IMR-90 (cell line): ENCODE data around the gene RANBP3. TPM values are rescaled to one million over a fixed set of nuclear protein-coding genes. Genes with fewer than 3 reads are reported as not detected.

Experiments used
- ATAC-seq: fragments of 200-7000 bp; cut with Tn5 transposase; 2 replicates; pipeline ENCODE4 v1.9.1; 2020; ENCODE audit warnings: low read depth, mild to moderate bottlenecking, moderate library complexity
- BruUV-seq: library from RNA; stranded (reverse); fragments of 400-500 nt; replicated peaks from 2 replicates; lab custom pipeline; 2021; lab: Mats Ljungman, UMichigan
- CTCF ChIA-PET: fragments of 300-600 bp; formaldehyde crosslinking; extraction: SDS; loops from one replicate; lab custom pipeline; 2021; ENCODE audit warnings: antibody characterized with exemption; lab: Yijun Ruan, JAX
- POLR2A ChIA-PET: fragments of 300-600 bp; sonication (Branson Sonifier 250); formaldehyde crosslinking; loops from one replicate; lab custom pipeline; 2022; ENCODE audit warnings: antibody characterized with exemption; ENCODE audit not compliant: unreplicated experiment; lab: Charles Lee
- DNase-seq: peaks from one replicate; pipeline ENCODE4 v3.0.0; 2013
- H2AFZ ChIP-seq: replicated peaks from 2 replicates; pipeline ENCODE3; 2013; ENCODE audit warnings: low read length, mild to moderate bottlenecking; ENCODE audit not compliant: poor library complexity
- H2AK5ac ChIP-seq: 2 replicates; pipeline ENCODE4 v1.6.1; 2013; ENCODE audit warnings: low read depth, low read length, inconsistent platforms
- H2AK9ac ChIP-seq: replicated peaks from 2 replicates; pipeline ENCODE3; 2013; ENCODE audit warnings: mild to moderate bottlenecking, low read depth, low read length, moderate library complexity; ENCODE audit not compliant: poor library complexity
- H2BK120ac ChIP-seq: 2 replicates; pipeline ENCODE4 v1.6.1; 2013; ENCODE audit warnings: low read depth, low read length, inconsistent platforms
- H2BK15ac ChIP-seq: 3 replicates; pipeline ENCODE4 v1.6.1; 2013; ENCODE audit warnings: low read depth, low read length, inconsistent platforms
- H2BK20ac ChIP-seq: 2 replicates; pipeline ENCODE4 v1.6.1; 2013; ENCODE audit warnings: low read depth, mild to moderate bottlenecking, inconsistent platforms, low read length, moderate library complexity
- H2BK5ac ChIP-seq: 2 replicates; pipeline ENCODE4 v1.6.1; 2013; ENCODE audit warnings: mild to moderate bottlenecking, low read depth, low read length, inconsistent platforms; ENCODE audit not compliant: poor library complexity, severe bottlenecking
- H3K14ac ChIP-seq: replicated peaks from 2 replicates; pipeline ENCODE4 v1.6.1; 2013; ENCODE audit warnings: low read depth, low read length, inconsistent platforms
- H3K18ac ChIP-seq: 2 replicates; pipeline ENCODE4 v1.6.1; 2013; ENCODE audit warnings: low read depth, low read length, control low read depth
- H3K23ac ChIP-seq: 2 replicates; pipeline ENCODE4 v1.6.1; 2013; ENCODE audit warnings: low read depth, low read length, inconsistent platforms
- H3K27ac ChIP-seq: 2 replicates; pipeline ENCODE4 v1.5.1; 2013; ENCODE audit warnings: mild to moderate bottlenecking, control low read depth, low read length; ENCODE audit not compliant: insufficient read depth
- H3K27me3 ChIP-seq: 2 replicates; pipeline ENCODE4 v1.6.1; 2013; ENCODE audit warnings: low read length; ENCODE audit not compliant: control insufficient read depth, insufficient read depth
- H3K36me3 ChIP-seq: 2 replicates; pipeline ENCODE4 v1.6.1; 2013; ENCODE audit warnings: low read length, mixed read lengths; ENCODE audit not compliant: control insufficient read depth, insufficient read depth
- H3K4ac ChIP-seq: 2 replicates; pipeline ENCODE4 v1.6.1; 2013; ENCODE audit warnings: low read depth, low read length, inconsistent platforms
- H3K4me1 ChIP-seq: 2 replicates; pipeline ENCODE4 v1.6.1; 2013; ENCODE audit warnings: low read length, mixed read lengths; ENCODE audit not compliant: control insufficient read depth, insufficient read depth
- H3K4me2 ChIP-seq: 2 replicates; pipeline ENCODE4 v1.6.1; 2013; ENCODE audit warnings: low read depth, mild to moderate bottlenecking, control low read depth, low read length, moderate library complexity
- H3K4me3 ChIP-seq: 2 replicates; pipeline ENCODE4 v1.5.1; 2013; ENCODE audit warnings: low read depth, mild to moderate bottlenecking, control low read depth, low read length, moderate library complexity; ENCODE audit not compliant: insufficient read depth
- H3K56ac ChIP-seq: 2 replicates; pipeline ENCODE4 v1.6.1; 2013; ENCODE audit warnings: low read length, inconsistent platforms; ENCODE audit not compliant: insufficient read depth; ENCODE audit errors: extremely low read depth
- H3K79me1 ChIP-seq, 2 experiments: 2 replicates each; pipeline ENCODE4 v1.6.1; 2013; ENCODE audit warnings: low read length in 2 of 2, inconsistent platforms in 1 of 2, low read depth in 1 of 2
- H3K9ac ChIP-seq: 2 replicates; pipeline ENCODE4 v1.6.1; 2013; ENCODE audit warnings: low read depth, low read length, control low read depth
- H3K9me1 ChIP-seq: 2 replicates; pipeline ENCODE4 v1.6.1; 2013; ENCODE audit warnings: low read length, inconsistent platforms; ENCODE audit not compliant: insufficient read depth
- H3K9me3 ChIP-seq: 2 replicates; pipeline ENCODE4 v1.6.1; 2013; ENCODE audit warnings: low read length; ENCODE audit not compliant: control insufficient read depth, insufficient read depth
- H4K20me1 ChIP-seq: 2 replicates; pipeline ENCODE4 v1.6.1; 2013; ENCODE audit warnings: low read length, inconsistent platforms; ENCODE audit not compliant: insufficient read depth
- H4K5ac ChIP-seq: 2 replicates; pipeline ENCODE4 v1.6.1; 2013; ENCODE audit warnings: mild to moderate bottlenecking, low read depth, low read length, control low read depth
- H4K8ac ChIP-seq, 2 experiments: 2 replicates each; pipeline ENCODE4 v1.6.1; 2013; ENCODE audit warnings: low read depth in 2 of 2, low read length in 2 of 2, control low read depth in 1 of 2, inconsistent platforms in 1 of 2
- H4K91ac ChIP-seq: 2 replicates; pipeline ENCODE4 v1.6.1; 2013; ENCODE audit warnings: low read depth, low read length, inconsistent platforms; ENCODE audit not compliant: insufficient read depth
- CTCF ChIP-seq: conservative IDR thresholded peaks from 2 replicates; pipeline ENCODE4 v1.5.1; 2012; ENCODE audit warnings: mild to moderate bottlenecking, low read depth, low read length, improper control_type of control experiment
- MAFK ChIP-seq: IDR thresholded peaks from 2 replicates; pipeline ENCODE4 v1.6.1; 2012; ENCODE audit warnings: low read depth, low read length, improper control_type of control experiment
- SMC3 ChIP-seq: fragments of 150-350 bp; IDR thresholded peaks from 2 replicates; pipeline ENCODE4 v1.6.1; 2016; ENCODE audit warnings: low read depth, mild to moderate bottlenecking, antibody characterized with exemption, low read length, moderate library complexity
- USF2 ChIP-seq: fragments of 150-350 bp; IDR thresholded peaks from 2 replicates; pipeline ENCODE4 v1.6.1; 2017; ENCODE audit warnings: mild to moderate bottlenecking, antibody characterized with exemption, low read length, low read depth
- WGBS, 2 experiments: methylation state at CpG; one replicate each; pipeline versions ENCODE4 v1.1.5 to v1.1.7; 2013; ENCODE audit warnings: missing lambda C conversion rate in 2 of 2; ENCODE audit not compliant: insufficient read length in 1 of 2; ENCODE audit errors: extremely low coverage in 2 of 2; 5-methylcytosine and 5-hydroxymethylcytosine counted together
- dilution Hi-C: fragments of 300-500 bp; cut with HindIII; formaldehyde crosslinking; loops from one replicate; pipeline ENCODE4 v1.14.3; 2018; ENCODE audit warnings: low sequenced_read_pairs; ENCODE audit not compliant: unreplicated experiment
- in situ Hi-C: fragments of 300-500 bp; cut with MboI; formaldehyde crosslinking; loops from 3 replicates; pipeline ENCODE4 v1.14.3; 2019; ENCODE audit warnings: low sequenced_read_pairs, inconsistent platforms, mixed read lengths
- intact Hi-C: fragments of 100-400 bp; cut with micrococcal nuclease; formaldehyde crosslinking; loops from 2 replicates; pipeline ENCODE4 v1.10.0; 2022
- polyA plus RNA-seq, 3 experiments: library from polyadenylated mRNA; depleted of rRNA; stranded (reverse); fragments of >200 nt; gene quantifications; 2 replicates each; pipeline ENCODE4 v1.2.3, GENCODE V29; 2012; ENCODE audit warnings: low replicate concordance in 1 of 3
- total RNA-seq: library from RNA; depleted of rRNA; stranded (reverse); fragments of >200 nt; gene quantifications from 2 replicates; pipeline ENCODE4 v1.2.3, GENCODE V29; 2012

RANBP3 gene
- total and polyA plus RNA-seq, 2 of the 4 experiments (the other 2 are of a cell fraction) = 42.5 to 111 TPM

GRCh38 chr19:5932609-5933262 lies 45.2 kb downstream of the RANBP3 start:
- Histone ChIP-seq H3K4me2 (no peak overlapping the region), H3K9me3 (no peaks in the 10 kb centered on the region), H3K56ac (no peak overlapping the region), H3K27ac (peak overlapping the region; percentile 69; the same call in 1 of the 2 replicates), H2AFZ (no peak overlapping the region), H3K4me3 (no peak overlapping the region), H3K27me3 (no peaks in the 10 kb centered on the region), H3K36me3 (peaks cover 57% of the 10 kb centered on the region), H3K4me1 (peaks cover 32% of the 10 kb centered on the region), H3K9ac (no peak overlapping the region), H2AK5ac (peak overlapping the region; percentile 68; the same call in 1 of the 2 replicates), H2BK15ac (no peak overlapping the region), H3K18ac (no peak overlapping the region; the same call in 1 of the 2 replicates), H4K91ac (no peak overlapping the region), H3K14ac (no peak overlapping the region), H2BK5ac (no peak overlapping the region), H3K79me1 (peaks cover 27 to 71% of the 10 kb centered on the region in 2 experiments; a peak in 3 of 4 replicates), H3K23ac (no peak overlapping the region), H2BK20ac (no peak overlapping the region), H4K8ac (peak overlapping the region in 1 of 2 experiments; percentile 1; a peak in 1 of 4 replicates), H2AK9ac (no peak overlapping the region), H3K4ac (peak overlapping the region; percentile 47; the same call in 1 of the 2 replicates), H2BK120ac (no peak overlapping the region), H4K5ac (no peak overlapping the region; the same call in 1 of the 2 replicates), H4K20me1 (peaks cover 34% of the 10 kb centered on the region), H3K9me1 (peaks cover 32% of the 10 kb centered on the region)
- intact Hi-C loops (no loop called here), dilution Hi-C loops (no loop called here), in situ Hi-C loops (no loop called here)
- CTCF ChIA-PET = no interaction called here
- no peak for TF ChIP-seq MAFK
- TF ChIP-seq SMC3 = no peak
- no peak for TF ChIP-seq CTCF
- no peak for TF ChIP-seq USF2
- BruUV-seq = no TSS peak
- ATAC-seq (no peak), DNase-seq (no peak)
- 88% methylated on average over 11 of the region's 21 CpGs; no CpG with 5 or more reads in 1 of the 2 experiments for WGBS, 2 experiments
- POLR2A ChIA-PET = no interaction called here
